Adrenal gland (tissue), 12 donors: ENCODE data around the gene TSPAN4. TPM values are rescaled to one million over a fixed set of nuclear protein-coding genes. Genes with fewer than 3 reads are reported as not detected.

Experiments
- DNase-seq, 7 donors: peaks; one replicate each; pipeline ENCODE4 v3.0.0-alpha.2; 2019 to 2020
- H3K27ac ChIP-seq, 5 donors: fragments of 200-600 bp; sonication (generic) in 4 of 5; 1 replicate in 3 of 5; 2 replicates in 2 of 5; pipeline versions ENCODE4 v1.5.1 to v1.8.0; 2016 to 2020; ENCODE audit warnings: mild to moderate bottlenecking in 1 of 5
- H3K27me3 ChIP-seq: fragments of 200-600 bp; 2 replicates; pipeline ENCODE4 v1.8.0; 2021
- H3K36me3 ChIP-seq, 2 donors: fragments of 200-600 bp; replicated peaks in 1 of 2; 1 replicate in 1 of 2; 2 replicates in 1 of 2; pipeline versions ENCODE4 v1.5.1 to v1.8.0; 2018 to 2022
- H3K4me1 ChIP-seq, 2 donors: fragments of 200-600 bp; replicated peaks in 1 of 2; 1 replicate in 1 of 2; 2 replicates in 1 of 2; pipeline versions ENCODE4 v1.5.1 to v1.8.0; 2018 to 2021
- H3K4me3 ChIP-seq, 4 donors: fragments of 200-600 bp; sonication (generic) in 3 of 4; one replicate each; pipeline ENCODE4 v1.5.1; 2016 to 2018
- H3K9me3 ChIP-seq, 3 donors: fragments of 200-600 bp; sonication (generic) in 1 of 3; replicated peaks in 1 of 3; 1 replicate in 2 of 3; 2 replicates in 1 of 3; pipeline versions ENCODE4 v1.5.1 to v1.8.0; 2016 to 2021
- CTCF ChIP-seq, 6 experiments: fragments of 450-650 bp in 4 of 6; fragments of 200-600 bp in 2 of 6; sonication (generic) in 1 of 6; IDR thresholded peaks; 1 replicate in 5 of 6; 2 replicates in 1 of 6; pipeline versions ENCODE4 v1.5.1 to v1.8.0; 2016 to 2021; ENCODE audit warnings: antibody characterized with exemption in 6 of 6, mild to moderate bottlenecking in 2 of 6, moderate library complexity in 1 of 6
- POLR2A ChIP-seq, 2 donors: fragments of 450-650 bp; IDR thresholded peaks; one replicate each; pipeline ENCODE4 v1.6.1; 2017; ENCODE audit warnings: antibody characterized with exemption in 2 of 2, mild to moderate bottlenecking in 2 of 2, moderate library complexity in 1 of 2
- WGBS, 4 donors: extraction: QIAGEN DNeasy Blood & Tissue Kit in 2 of 4; methylation state at CpG; one replicate each; pipeline versions ENCODE4 v1.1.5 to v1.1.7; 2013 to 2017; 5-methylcytosine and 5-hydroxymethylcytosine counted together
- intact Hi-C, 2 donors: fragments of 100-400 bp; cut with DNase I; formaldehyde crosslinking; loops; one replicate each; pipeline versions ENCODE4 v1.14.1 to v1.15.0; 2022 to 2023
- polyA plus RNA-seq, 3 donors: library from polyadenylated mRNA; stranded (reverse); fragments of 200-250 nt in 2 of 3; fragments of 350-450 nt in 1 of 3; fragmentation: Illumina TruSeq in 1 of 3; extraction: RNeasy Lipid Tissue Mini Kit (QIAGEN cat#74804) in 1 of 3; gene quantifications; one replicate each; pipeline ENCODE4 v1.2.3, GENCODE V29; 2013 to 2014
- total RNA-seq, 9 donors: library from RNA; depleted of rRNA in 4 of 9; stranded (reverse); fragments of >200 nt in 4 of 9; fragments of 120-200 nt in 1 of 9; fragmentation: NEBNext Ultra II Directional in 1 of 9; extraction: Animal tissue kit (Norgen Biotek cat#: 25700) in 1 of 9; gene quantifications; one replicate each; pipeline versions ENCODE4 v1.1.0 to v1.2.4, GENCODE V29; 2013 to 2023
- donor health status: healthy with polysubstance abuse.
- donor health status: Bipolar disorder and iron deficiency.
- donor health status: DM: yes; HTN: yes; CAD: no.
- donor health status: DM: no; HTN: no; CAD: no.
- donor health status: DM: no; HTN: no; CAD: no.
- donor health status: DM: yes; HTN: yes; CAD: no.

TSPAN4 gene
- total and polyA plus RNA-seq, 12 donors, result 5.2 to 207 (median 53.5) TPM

DNA sequence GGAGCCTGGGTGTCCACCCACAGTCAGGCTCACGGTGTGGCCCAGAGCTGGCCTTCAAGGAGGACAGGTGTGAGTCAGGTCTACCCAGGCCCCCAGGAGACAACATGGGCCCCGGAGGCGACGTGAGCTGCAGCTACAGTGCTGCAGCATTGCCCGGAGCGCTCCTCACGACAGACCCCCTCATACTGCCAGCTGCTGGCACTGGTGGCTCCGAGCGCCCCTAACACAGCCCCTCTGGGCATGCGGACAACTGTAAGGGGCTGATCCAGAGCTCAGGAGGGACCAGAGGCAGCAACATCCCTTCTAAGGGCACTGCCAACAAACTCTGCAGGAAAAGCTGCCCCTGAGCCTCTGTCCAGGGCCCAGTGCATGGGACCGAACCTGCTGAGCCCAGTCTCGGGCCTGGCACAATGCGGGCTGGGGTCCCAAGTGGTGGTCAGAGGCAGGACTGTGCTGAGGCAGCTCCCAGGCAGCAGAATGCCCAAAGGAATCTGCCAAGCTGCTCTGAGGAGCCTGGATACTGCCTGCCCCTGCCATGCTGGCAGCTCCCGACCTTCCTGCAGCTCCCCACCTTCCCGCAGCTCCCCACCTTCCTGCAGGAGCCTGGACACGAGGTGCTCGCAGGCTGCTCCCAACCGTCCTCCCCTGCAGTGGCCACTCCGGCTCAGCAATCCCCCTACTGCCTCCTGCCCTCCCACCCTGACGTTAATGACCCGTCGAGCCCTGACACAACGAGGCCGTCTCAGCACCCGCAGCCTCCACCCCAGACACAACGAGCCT, 52.9 kb downstream of the TSPAN4 start:
- Histone ChIP-seq H3K9me3 (no peaks in the 10 kb centered on the region), H3K36me3 (peaks cover 0 to 23% of the 10 kb centered on the region in 2 donors), H3K4me1 (no peaks in the 10 kb centered on the region), H3K27ac (no peak overlapping the region), H3K4me3 (no peak overlapping the region), H3K27me3 (no peaks in the 10 kb centered on the region)
- DNase-seq, result no peak
- no peak for TF ChIP-seq CTCF (IDR thresholded peaks at IDR 0.05)
- TF ChIP-seq POLR2A (IDR thresholded peaks at IDR 0.05), result no peak
- WGBS, 4 donors, result 86 to 93% (median 88%) methylated on average over 6 to 26 of the region's 26 CpGs
- intact Hi-C loops, result loop anchor here in 1 of 2 donors (2.0 kb wide), 1 partner anchor 155 kb away; no protein-coding TSS in a partner anchor

- Histone ChIP-seq H3K4me1 (no peaks in the 10 kb centered on the region), H3K9me3 (no peaks in the 10 kb centered on the region), H3K27me3 (no peaks in the 10 kb centered on the region), H3K36me3 (peaks cover 0 to 43% of the 10 kb centered on the region in 2 donors), H3K4me3 (no peak overlapping the region), H3K27ac (no peak overlapping the region)
- intact Hi-C loops, result loop anchor here in 1 of 2 donors (2.0 kb wide), 1 partner anchor 153 kb away; no protein-coding TSS in a partner anchor
- TF ChIP-seq POLR2A (IDR thresholded peaks at IDR 0.05) (no peak), CTCF (IDR thresholded peaks at IDR 0.05) (no peak)
- WGBS, 4 donors, result 73 to 89% (median 81%) methylated on average over 11 to 17 of the region's 17 CpGs
- DNase-seq, result no peak
Measured at GRCh38 chr11:897253-898142, 54.8 kb downstream of the TSPAN4 start.

DNA sequence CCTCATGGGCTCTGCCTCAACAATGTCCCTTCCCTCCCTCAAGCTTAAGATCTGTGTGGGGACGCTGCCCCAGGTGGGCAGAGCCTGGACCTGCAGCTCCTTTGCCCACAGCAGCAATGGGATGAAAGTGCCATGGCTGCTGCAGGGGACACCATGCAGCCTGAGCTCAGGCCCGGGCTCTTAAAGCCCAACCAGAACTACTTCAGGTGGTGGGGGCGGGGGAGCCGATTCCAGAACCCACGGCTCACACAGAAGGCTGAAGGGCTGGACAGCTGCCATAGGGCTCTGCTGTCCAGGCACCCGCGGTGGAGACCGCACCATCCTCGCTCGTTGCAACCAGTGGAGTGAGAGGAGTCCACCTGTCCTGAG, 55.5 kb downstream of the TSPAN4 start:
- H3K36me3 ChIP-seq, result peaks cover 0 to 49% of the 10 kb centered on the region in 2 donors
- TF ChIP-seq CTCF (IDR thresholded peaks at IDR 0.05) (peak in 3 of 6 experiments; percentile 11 to 22 (median 20)), POLR2A (IDR thresholded peaks at IDR 0.05) (no peak)
- H3K4me3 ChIP-seq, result no peak overlapping the region
- H3K27ac ChIP-seq, result no peak overlapping the region
- 62 to 92% (median 77%) methylated on average over 1 to 10 of the region's 10 CpGs for whole genome bisulfite sequencing, 4 donors
- no peaks in the 10 kb centered on the region for H3K4me1 ChIP-seq
- no peaks in the 10 kb centered on the region for H3K9me3 ChIP-seq
- no peaks in the 10 kb centered on the region for H3K27me3 ChIP-seq
- no peak for DNase-seq
- intact Hi-C loops, result no loop called here

DNA sequence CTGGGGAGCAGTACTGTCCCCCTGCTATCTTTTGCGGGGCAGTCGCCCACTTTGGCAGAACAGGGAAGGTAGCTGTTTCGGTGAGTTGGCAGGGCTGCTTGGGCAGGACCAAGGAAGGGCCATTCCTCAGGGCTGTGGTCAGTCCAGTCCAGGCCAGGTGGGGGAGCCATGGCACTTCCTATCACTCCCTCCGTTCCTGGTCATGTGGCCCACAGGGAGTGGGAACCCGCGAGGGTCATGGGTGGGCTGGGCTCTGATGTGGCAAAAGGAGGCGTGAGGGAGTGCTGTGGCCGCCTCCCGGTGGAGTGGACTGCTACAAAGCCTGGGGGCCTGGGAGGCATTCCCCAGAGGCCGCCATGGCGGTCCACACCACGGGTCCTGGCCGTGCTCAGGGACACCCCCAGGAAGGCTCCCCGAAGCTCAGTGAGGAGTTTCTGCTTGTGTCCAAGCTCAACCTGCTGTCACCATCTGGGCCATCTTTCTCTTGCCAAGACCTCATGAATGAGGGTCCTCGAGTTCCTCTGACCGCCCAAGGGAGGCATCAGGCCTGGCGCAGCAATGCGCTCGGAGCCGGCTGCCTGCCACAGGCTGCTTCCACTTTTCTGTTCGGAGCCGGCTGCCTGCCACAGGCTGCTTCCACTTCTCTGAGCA, 56.0 kb downstream of the TSPAN4 start:
- H3K27ac ChIP-seq, result no peak overlapping the region
- H3K4me3 ChIP-seq, result no peak overlapping the region
- 86 to 91% (median 86%) methylated on average over 15 to 22 of the region's 22 CpGs for WGBS, 4 donors
- H3K27me3 ChIP-seq, result no peaks in the 10 kb centered on the region
- peaks cover 0 to 53% of the 10 kb centered on the region in 2 donors for H3K36me3 ChIP-seq
- TF ChIP-seq CTCF (IDR thresholded peaks at IDR 0.05) (peak in 4 of 6 experiments; percentile 6 to 33 (median 16)), POLR2A (IDR thresholded peaks at IDR 0.05) (no peak)
- H3K9me3 ChIP-seq, result no peaks in the 10 kb centered on the region
- H3K4me1 ChIP-seq, result no peaks in the 10 kb centered on the region
- DNase-seq, result peak in 4 of 7 donors; percentile 26 to 63 (median 36)
- intact Hi-C loops, result no loop called here
